Measurements from ENCODE around the gene CAMKMT.

CAMKMT gene

DNA sequence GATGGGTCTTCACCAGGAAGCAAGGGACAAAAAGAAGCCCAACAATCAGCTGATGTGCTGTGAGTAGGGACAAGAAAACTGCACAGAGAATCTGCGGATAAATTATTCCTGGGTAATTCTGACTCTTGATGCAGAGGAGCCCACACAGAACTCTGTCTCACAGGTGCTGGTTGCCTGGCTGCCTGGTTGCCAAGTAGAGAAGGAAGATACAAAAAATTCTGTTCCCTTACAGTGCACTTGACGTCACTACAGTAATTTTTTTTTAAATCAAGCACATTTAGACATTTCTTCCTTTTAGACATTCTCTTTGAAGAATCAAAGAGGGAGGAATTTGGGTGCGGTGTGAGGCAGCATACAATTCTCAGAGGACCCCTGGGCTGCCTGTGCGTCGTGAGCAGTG is 427.7 kb downstream of the CAMKMT start:
- Histone ChIP-seq H2AFZ (ENCODE audit: low read length) (no peak overlapping the region), H3K9me3 (ENCODE audit: low read length) (no peaks in the 10 kb centered on the region), H3K4me2 (ENCODE audit: low read length) (no peak overlapping the region), H3K27me3 (ENCODE audit: insufficient read depth, low read length) (0 out of 2 replicates have a peak, but pooled peaks cover 3% of the 10 kb centered on the region), H3K9ac (ENCODE audit: low read length) (no peak overlapping the region), H3K79me2 (ENCODE audit: insufficient read depth, low read length) (no peaks in the 10 kb centered on the region), H4K20me1 (ENCODE audit: insufficient read depth, low read length) (no peaks in the 10 kb centered on the region), H3K4me3 (ENCODE audit: low read depth, low read length, poor library complexity, severe bottlenecking) (no peak overlapping the region), H3K4me1 (ENCODE audit: insufficient read depth, low read length, severe bottlenecking) (no peaks in the 10 kb centered on the region), H3F3A (ENCODE audit: insufficient read depth, low read length) (no peaks in the 10 kb centered on the region), H3K9me2 (ENCODE audit: low read depth, low read length) (no peaks in the 10 kb centered on the region), H3K36me3 (ENCODE audit: insufficient read depth, low read length) (no peaks in the 10 kb centered on the region), H3K27ac (ENCODE audit: low read depth, low read length, poor library complexity, severe bottlenecking) (no peak overlapping the region)
- TF ChIP-seq CTCF (IDR thresholded peaks at IDR 0.05; ENCODE audit: low read length) (no peak), EZH2 (IDR thresholded peaks at IDR 0.05; ENCODE audit: borderline replicate concordance, low read length) (no peak)

DNA sequence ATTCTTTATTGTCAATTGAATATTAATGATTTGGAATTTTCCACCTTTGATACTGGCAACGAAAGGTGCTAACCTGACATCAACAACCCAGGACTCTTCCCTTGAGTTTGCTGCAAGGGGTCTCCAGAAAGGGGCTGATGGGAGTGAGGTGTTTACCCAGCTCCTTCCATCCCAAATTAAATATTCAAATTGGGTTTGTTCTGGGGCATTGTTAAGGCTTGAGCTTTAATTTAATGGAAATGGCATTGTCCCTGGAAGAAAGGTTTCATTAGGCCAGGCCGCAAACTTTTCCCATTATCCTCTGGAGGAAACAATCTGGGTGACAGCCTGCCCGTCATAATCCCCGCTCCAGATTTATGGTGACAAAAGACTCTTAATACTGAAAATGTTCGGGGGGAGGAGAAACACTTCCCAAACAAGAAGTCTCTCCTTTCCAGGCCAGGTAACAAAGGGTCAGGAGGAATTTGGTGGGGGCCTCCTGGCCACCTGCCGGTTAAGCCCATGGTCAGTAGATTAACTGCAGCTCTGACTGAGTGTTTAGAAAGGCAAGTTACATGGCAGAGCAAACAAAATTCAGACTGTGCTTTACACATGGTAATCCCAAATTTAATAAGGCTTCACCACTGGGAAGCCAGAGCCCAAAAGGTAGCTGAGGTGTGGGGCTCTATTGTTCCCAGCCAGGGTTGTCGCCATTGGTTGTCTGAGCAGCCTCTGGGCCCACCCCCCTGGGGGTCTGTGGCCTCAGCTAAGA is 428.4 kb downstream of the CAMKMT start:
- Histone ChIP-seq H3K9me2 (ENCODE audit: low read depth, low read length) (no peaks in the 10 kb centered on the region), H3F3A (ENCODE audit: insufficient read depth, low read length) (no peaks in the 10 kb centered on the region), H3K4me2 (ENCODE audit: low read length) (no peak overlapping the region), H2AFZ (ENCODE audit: low read length) (no peak overlapping the region), H4K20me1 (ENCODE audit: insufficient read depth, low read length) (no peaks in the 10 kb centered on the region), H3K9me3 (ENCODE audit: low read length) (no peaks in the 10 kb centered on the region), H3K27me3 (ENCODE audit: insufficient read depth, low read length) (0 out of 2 replicates have a peak, but pooled peaks cover 3% of the 10 kb centered on the region), H3K27ac (ENCODE audit: low read depth, low read length, poor library complexity, severe bottlenecking) (no peak overlapping the region), H3K4me1 (ENCODE audit: insufficient read depth, low read length, severe bottlenecking) (no peaks in the 10 kb centered on the region), H3K36me3 (ENCODE audit: insufficient read depth, low read length) (no peaks in the 10 kb centered on the region), H3K9ac (ENCODE audit: low read length) (no peak overlapping the region), H3K79me2 (ENCODE audit: insufficient read depth, low read length) (no peaks in the 10 kb centered on the region), H3K4me3 (ENCODE audit: low read depth, low read length, poor library complexity, severe bottlenecking) (no peak overlapping the region)
- TF ChIP-seq EZH2 (IDR thresholded peaks at IDR 0.05; ENCODE audit: borderline replicate concordance, low read length) = no peak
- no peak for TF ChIP-seq CTCF (IDR thresholded peaks at IDR 0.05; ENCODE audit: low read length)

- Histone ChIP-seq H3K36me3 (ENCODE audit: insufficient read depth, low read length) (no peaks in the 10 kb centered on the region), H3F3A (ENCODE audit: insufficient read depth, low read length) (no peaks in the 10 kb centered on the region)
- TF ChIP-seq CTCF (IDR thresholded peaks at IDR 0.05; ENCODE audit: low read length) = no peak
- no peak for TF ChIP-seq EZH2 (IDR thresholded peaks at IDR 0.05; ENCODE audit: borderline replicate concordance, low read length)
Measured at GRCh38 chr2:44793322-44793870, 431.6 kb downstream of the CAMKMT start.

More at GRCh38 chr2:44793322-44793870, 431.6 kb downstream of the CAMKMT start:
- Histone ChIP-seq H3K79me2 (ENCODE audit: insufficient read depth, low read length) (no peaks in the 10 kb centered on the region), H4K20me1 (ENCODE audit: insufficient read depth, low read length) (no peaks in the 10 kb centered on the region), H3K4me2 (ENCODE audit: low read length) (no peak overlapping the region), H3K4me3 (ENCODE audit: low read depth, low read length, poor library complexity, severe bottlenecking) (no peak overlapping the region), H3K9ac (ENCODE audit: low read length) (no peak overlapping the region), H3K9me2 (ENCODE audit: low read depth, low read length) (no peaks in the 10 kb centered on the region), H3K27ac (ENCODE audit: low read depth, low read length, poor library complexity, severe bottlenecking) (no peak overlapping the region), H2AFZ (ENCODE audit: low read length) (no peak overlapping the region), H3K4me1 (ENCODE audit: insufficient read depth, low read length, severe bottlenecking) (no peaks in the 10 kb centered on the region), H3K27me3 (ENCODE audit: insufficient read depth, low read length) (0 out of 2 replicates have a peak, but pooled peaks cover 3% of the 10 kb centered on the region), H3K9me3 (ENCODE audit: low read length) (no peaks in the 10 kb centered on the region)
